Lung microvascular endothelial cell (primary cell): ENCODE measurements around the gene IQGAP2. TPM values are rescaled to one million over a fixed set of nuclear protein-coding genes. Genes with fewer than 3 reads are reported as not detected.

Experiments
- DNase-seq, 2 donors: peaks; one replicate each; pipeline versions ENCODE4 v3.0.0 to v3.0.0-alpha.2; 2010; ENCODE audit warnings: low read depth in 2 of 2
- total RNA-seq: library from RNA; depleted of rRNA; stranded (reverse); fragments of >200 nt; gene quantifications from 2 replicates; pipeline ENCODE4 v1.2.1, GENCODE V29; 2014

IQGAP2 gene
- total RNA-seq, 1 donor from 2014 or later = 3.4 TPM

DNA sequence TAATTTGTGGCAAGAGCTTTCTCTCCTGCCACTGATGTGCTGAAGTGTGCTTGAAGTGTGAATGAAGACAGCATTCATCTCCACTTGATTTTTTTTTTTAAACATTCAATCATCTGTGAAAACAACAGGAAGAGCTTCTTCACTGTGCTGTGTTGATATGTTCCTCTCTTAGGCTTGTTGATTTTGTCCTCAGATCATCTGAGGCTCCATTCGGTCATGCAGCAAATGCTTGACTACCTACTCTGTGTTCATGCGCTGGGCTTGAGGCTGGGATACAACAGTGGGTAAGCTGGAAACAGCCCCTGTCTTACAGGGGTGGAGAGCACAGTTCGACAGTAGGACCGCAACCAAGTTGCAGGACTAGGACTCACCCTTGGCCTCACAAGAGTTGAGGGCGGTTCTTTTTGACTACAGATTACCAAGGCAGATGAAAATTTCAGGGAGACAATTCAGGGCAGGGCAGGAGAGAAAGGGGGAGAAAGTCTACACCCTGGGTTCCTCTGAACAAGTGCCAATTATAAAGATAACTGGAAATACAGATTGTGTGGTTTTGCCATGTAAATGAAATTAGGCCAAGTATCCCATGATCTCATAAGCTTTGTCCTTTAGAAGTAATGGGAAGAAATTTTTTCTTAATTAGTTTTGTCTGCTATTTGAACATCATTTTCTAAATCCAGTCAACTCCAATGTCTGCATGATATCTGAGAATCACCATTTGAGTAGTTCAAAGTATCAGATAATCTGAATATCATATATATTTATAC is 281.9 kb downstream of the IQGAP2 start:
- DNase-seq = peak in 1 of 2 donors; percentile 32

- no peak for DNase-seq
Measured at GRCh38 chr5:76685704-76686103, 282.6 kb downstream of the IQGAP2 start.

DNA sequence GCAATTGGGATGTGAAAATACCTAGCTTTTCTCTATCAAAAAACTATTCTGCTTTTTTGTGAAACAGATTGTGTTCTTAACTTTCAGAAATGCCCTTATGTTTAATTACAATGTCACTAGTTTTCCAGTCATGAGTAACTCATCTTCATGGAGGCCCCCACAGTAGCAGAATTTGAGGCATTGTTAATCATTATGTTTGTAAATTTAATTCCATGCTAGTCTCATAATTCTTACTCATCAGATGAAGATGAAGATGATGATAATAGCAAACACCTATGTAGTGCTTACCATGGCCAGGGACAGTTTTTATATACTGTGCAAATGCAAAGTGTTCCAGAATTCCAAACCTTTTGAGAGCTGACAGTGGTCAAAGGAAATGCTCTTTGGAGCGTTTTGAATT is 285.1 kb downstream of the IQGAP2 start:
- no peak for DNase-seq

DNA sequence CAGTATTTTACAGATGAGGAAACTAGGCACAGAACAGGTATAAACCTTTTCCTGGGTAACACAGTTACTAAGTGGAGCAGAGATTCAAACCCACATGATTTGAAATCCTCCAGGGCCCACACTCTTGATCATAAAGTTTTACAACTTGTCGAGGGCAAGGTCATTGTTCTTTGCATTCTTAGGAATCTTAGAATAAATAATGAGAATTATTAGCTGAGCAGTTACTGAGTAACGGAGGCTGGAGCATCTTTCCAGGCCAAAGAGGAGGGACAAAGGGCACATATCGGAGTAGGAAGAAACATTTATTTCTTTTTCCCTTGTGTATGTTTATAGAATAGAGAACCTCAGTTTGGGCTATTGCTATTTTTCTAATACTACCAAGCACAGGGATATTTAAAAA is 285.8 kb downstream of the IQGAP2 start:
- DNase-seq = no peak

GRCh38 chr5:76689321-76690036 is 286.4 kb downstream of the IQGAP2 start:
- DNase-seq = peak in 1 of 2 donors; percentile 92

DNA sequence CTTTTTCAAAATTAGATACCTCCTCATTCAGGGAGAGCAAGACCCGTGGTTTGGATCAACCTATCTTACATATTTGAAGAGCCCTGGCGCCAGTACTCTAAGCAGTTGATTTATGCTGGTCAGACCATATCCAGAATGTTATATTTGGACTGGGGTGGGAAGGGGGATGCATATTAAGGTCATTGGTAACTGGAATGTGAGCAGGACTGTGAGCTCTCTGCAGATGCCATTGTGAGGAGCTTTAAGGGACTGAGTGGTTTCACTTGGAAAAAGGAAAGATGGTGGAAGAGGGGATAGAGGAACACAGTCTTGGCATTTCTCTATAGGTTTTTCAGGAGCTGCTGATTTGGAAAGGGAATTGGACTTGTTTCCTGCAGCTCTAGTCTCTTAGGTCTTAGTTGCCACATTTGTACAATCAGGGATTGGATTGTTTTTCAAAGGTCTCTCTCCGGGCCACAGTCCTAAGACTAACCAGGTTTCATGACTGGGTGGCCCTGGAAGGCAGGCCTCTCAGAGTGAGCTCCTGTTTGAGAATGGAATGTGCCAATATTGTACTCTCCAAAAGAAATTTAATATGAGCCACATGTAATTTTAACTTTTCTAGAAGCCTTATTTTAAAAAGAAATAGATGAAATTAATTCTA is 287.1 kb downstream of the IQGAP2 start:
- DNase-seq = no peak

- DNase-seq = peak in 1 of 2 donors; percentile 83
Measured at GRCh38 chr5:76690704-76691466, 287.8 kb downstream of the IQGAP2 start.

GRCh38 chr5:76691467-76692273 is 288.6 kb downstream of the IQGAP2 start:
- peak; percentile 39 to 98 for DNase-seq

DNA sequence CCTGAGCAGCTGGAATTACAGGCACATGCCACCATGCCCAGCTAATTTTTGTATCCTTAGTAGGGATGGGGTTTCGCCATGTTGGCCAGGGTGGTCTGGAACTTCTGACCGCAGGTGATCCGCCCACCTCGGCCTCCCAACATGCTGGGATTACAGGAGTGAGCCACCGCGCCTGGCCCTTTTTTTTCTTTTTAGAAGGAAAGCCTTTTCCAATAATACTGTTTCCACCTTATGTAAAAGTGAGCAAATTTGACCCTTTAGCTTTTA is 289.1 kb downstream of the IQGAP2 start:
- no peak for DNase-seq

DNA sequence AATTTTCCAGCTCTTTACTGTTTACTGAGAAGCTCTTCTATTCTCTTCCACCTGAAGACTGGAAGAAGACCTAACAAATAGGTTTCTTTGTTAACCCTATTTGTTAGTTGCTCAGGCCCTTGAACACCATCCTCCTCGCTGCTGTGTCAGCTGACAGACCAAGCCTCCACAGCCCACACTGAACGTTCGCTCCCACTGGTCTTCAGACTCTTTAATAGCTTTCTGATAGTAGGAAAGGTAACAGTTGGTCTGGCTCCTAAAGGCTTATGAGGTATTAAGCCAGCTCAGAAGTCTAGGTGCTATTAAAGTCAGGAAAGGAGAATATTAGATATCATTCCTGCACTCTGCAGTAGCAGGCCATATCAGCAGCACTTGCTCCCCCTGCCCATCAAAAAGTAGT is 289.6 kb downstream of the IQGAP2 start:
- no peak for DNase-seq

GRCh38 chr5:76693141-76693540 is 290.1 kb downstream of the IQGAP2 start:
- no peak for DNase-seq

- no peak for DNase-seq
Measured at GRCh38 chr5:76694317-76694716, 291.2 kb downstream of the IQGAP2 start.

- DNase-seq = no peak
Measured at GRCh38 chr5:76695346-76695745, 292.3 kb downstream of the IQGAP2 start.

GRCh38 chr5:76696251-76696650 is 293.2 kb downstream of the IQGAP2 start:
- peak in 1 of 2 donors; percentile 88 for DNase-seq

DNA sequence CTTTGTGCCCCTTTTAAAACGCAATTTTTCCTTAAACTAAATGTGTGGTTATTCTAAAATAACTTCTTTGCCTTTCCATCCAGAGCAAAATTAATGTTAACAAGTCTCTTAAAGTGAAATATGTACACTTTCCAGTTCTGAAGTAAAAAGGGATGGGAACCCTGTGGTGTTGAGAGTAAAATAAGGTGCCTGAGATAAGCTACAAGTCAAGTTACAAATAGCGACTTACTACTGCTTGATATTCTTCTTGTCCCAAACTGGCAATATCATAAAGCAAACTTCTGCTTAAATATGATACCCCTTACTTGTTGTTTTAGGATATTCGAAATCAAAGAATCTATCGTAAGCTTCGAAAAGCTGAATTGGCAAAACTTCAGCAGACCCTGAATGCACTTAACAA is 294.6 kb downstream of the IQGAP2 start:
- no peak for DNase-seq

DNA sequence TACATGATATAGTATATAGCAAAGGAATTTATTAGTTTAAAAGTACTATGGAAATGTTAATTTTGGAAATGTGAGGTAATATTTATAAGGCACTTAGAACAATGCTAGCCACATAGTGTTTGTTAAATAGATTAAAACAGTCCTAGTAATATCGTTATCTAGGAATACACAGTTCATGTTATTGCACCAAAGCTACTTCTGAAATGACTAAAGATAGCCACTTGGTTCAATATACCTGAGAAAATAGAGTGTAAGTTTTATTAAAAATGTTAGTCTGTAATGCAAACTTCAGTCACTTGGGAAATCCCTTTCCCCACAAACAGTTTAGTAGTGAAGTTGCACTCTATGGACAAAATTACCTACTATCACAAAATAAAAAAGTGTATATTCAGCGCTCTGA is 297.5 kb downstream of the IQGAP2 start:
- no peak for DNase-seq

DNA sequence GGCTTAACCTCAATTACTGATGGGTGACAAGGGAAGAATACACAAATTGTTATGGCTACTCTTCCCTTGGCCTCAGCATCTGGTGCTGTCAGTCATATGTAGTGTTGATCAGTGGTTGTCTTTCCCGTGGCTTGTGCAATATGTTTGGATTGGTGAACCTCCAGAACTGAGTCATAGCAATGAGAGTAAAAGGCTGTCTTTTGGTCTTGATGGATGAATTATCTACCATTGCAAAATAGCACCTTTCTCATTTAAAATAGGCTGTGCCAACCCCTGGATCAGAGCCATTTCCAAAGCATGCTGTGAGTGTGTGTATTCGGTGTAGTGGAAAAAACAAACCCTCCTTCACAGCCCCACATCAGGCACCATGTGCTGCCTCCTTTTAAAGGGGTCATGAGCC is 298.2 kb downstream of the IQGAP2 start:
- DNase-seq = peak; percentile 59 to 91

DNA sequence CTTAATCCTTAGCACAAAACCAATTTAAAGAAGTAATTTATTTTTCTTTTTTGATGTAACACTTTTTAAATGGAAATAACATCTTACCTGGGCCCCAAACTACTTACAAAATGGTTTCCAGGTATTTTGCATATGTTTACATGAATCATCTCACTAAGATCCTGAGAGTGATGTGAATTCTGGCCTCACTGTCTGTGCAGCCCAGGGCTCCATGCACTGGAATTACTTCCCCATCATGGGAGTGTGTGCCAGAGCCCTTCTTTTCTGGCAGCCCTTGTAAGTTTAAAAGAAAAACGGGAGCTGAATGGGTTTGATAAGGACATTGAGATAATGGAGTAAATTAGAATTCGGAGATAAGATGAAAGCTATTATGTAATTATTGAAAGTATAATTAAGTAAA is 300.6 kb downstream of the IQGAP2 start:
- no peak for DNase-seq

DNA sequence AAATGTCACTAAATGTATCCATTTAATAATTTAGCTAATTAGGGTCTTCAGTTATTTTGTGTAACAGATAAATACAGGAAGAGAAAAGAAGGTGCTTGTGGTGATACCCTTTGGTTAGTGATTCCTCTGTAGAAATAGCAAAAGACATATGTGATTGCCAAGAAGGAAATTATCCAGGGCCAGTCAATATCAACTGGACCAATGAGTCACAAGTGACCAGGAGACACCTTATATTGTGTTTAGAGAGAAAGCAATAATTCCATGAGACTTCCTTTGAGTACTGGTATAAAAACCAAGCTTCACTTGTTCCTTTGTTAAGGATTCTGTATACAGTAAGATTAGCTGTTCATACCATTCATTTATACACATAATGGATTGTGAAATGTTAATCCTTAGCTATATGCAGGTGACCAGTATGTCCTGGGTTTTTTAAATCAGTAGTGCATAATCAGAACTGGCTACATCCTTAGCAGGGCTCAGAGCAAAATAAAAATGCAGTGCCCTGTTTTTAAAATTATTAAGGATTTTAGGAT is 301.1 kb downstream of the IQGAP2 start:
- peak in 1 of 2 donors; percentile 82 for DNase-seq

GRCh38 chr5:76705574-76705973 is 302.5 kb downstream of the IQGAP2 start:
- peak in 1 of 2 donors; percentile 68 for DNase-seq

DNA sequence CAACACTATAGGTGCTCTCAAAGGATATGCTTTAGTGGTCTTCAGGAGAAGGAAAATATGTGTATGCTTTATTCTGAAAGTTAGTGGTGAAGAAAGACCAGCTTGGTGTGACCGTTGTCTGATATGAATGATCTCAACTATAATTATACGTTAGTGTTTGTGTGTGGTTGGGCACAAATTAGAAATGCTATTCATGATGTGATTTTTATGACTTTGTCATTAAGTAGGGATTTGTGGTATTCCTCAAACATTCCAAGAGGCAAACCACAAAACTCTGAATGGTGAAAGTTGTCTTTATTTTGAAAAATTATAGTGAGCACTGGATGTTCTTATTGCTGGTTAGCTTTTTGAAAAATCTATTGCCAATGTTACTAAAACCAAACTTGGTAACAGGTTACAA is 306.7 kb downstream of the IQGAP2 start:
- no peak for DNase-seq
